ENCODE measurements around the gene CDH4.

CDH4 gene

GRCh38 chr20:61580958-61581824, 329.1 kb downstream of the CDH4 start:
- no peak for DNase-seq (ENCODE audit: low spot score)

GRCh38 chr20:61581825-61582188, 329.7 kb downstream of the CDH4 start:
- no peak for DNase-seq (ENCODE audit: low spot score)

GRCh38 chr20:61582196-61582923, 330.3 kb downstream of the CDH4 start:
- no peak for DNase-seq (ENCODE audit: low spot score)

- DNase-seq (ENCODE audit: low spot score), result no peak
Observed at GRCh38 chr20:61583356-61583755, 331.3 kb downstream of the CDH4 start.

- DNase-seq (ENCODE audit: low spot score), result no peak
Observed at GRCh38 chr20:61584851-61585250, 332.8 kb downstream of the CDH4 start.

DNA sequence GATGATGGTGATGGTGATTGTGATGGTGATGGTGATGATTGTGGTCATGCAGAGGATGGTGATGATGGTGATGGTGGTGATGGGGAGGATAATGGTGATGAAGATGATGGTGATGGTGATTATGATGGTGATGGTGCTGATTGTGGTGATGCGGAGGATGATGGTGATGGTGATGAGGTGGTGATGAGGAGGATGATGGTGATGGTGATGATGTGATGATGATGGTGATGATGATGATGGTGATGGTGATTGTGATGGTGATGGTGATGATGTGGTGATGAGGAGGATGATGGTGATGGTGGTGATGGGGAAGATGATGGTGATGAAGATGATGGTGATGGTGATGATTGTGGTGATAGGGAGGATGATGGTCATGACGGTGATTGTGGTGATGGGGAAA, 333.7 kb downstream of the CDH4 start:
- no peak for DNase-seq (ENCODE audit: low spot score)

DNA sequence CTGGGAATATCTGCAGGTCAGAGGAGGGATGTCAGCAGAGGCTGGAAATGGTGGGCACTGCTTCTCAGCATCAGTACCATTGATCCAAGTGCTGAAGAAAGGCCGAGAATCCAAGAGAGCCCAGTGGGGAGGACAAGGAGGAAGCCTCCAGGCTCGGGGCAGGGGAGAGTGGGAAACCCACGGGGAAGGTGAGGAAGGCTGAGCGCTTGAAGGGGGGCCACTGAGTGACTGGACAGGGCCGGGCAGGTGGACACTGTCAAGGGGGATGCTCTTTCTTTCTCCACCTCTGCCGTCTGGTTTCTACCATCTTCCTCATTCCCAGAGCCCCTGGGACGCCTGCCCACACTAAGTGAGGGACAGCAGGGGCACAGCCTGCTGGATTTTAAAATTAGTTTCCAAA, 335.0 kb downstream of the CDH4 start:
- DNase-seq (ENCODE audit: low spot score), result no peak

GRCh38 chr20:61587681-61588289, 335.7 kb downstream of the CDH4 start:
- no peak for DNase-seq (ENCODE audit: low spot score)

GRCh38 chr20:61588411-61589385, 336.6 kb downstream of the CDH4 start:
- no peak for DNase-seq (ENCODE audit: low spot score)

DNA sequence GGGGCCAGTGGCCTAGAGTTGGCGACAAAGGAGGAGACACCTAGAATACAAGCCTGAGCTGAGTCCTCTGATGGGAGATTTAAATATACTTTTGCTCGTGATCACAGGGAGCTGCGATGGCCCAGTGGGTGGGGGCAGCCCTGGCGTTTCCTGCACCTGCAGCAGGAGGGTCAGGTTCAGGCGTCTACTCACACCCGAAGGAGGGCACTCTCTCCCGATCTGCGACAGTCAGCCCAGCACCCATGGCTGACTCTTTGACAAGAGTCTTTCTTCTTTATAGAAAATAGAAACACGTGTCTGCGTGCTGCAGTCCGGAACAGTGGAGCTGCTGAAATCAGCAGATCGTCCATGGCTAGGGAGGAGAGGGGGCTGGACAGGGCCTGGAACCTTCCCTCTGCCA, 338.2 kb downstream of the CDH4 start:
- DNase-seq (ENCODE audit: low spot score), result no peak

DNA sequence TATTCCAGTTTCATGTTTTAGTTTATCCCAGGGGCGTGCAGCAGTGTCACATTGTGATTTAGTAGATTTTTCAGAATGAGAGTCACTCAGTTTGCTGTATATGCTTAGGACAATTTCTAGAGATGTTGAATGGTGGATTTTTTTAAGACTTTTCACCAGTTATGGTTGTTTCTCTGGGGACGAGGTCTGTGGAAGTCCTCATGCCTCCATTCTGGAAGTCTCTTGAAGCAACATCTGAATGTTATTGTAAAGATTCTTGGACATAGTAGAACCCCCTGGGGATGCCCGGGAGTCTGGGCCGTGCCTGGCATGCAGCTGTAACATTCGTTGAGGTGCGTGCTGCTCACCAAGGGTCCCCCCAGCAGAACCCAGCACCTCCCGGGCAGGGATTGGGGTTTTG, 341.5 kb downstream of the CDH4 start:
- DNase-seq (ENCODE audit: low spot score), result no peak

- no peak for DNase-seq (ENCODE audit: low spot score)
Observed at GRCh38 chr20:61594198-61594597, 342.1 kb downstream of the CDH4 start.

DNA sequence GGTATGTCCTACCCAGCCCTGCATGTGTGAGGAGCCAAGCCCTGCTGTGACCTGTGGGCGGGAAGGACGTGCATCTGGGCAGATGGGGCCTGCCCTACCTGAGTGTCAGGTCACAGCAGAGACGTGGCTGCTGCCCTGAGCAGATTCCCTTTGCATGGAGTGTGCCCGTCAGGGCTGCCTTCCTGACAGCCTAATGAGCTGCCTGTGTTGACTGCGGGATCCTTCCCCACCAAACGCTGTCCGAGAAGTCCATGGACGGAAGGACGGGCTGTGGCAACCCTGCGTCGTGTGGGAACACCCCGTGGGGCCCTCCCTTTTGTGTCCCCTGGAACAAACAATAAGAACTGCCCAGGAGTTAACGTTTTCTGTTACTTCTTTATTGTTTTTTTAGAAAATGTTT, 343.2 kb downstream of the CDH4 start:
- no peak for DNase-seq (ENCODE audit: low spot score)

GRCh38 chr20:61596687-61597330, 344.7 kb downstream of the CDH4 start:
- no peak for DNase-seq (ENCODE audit: low spot score)

GRCh38 chr20:61597996-61598395, 345.9 kb downstream of the CDH4 start:
- DNase-seq (ENCODE audit: low spot score), result no peak

GRCh38 chr20:61598586-61598985, 346.5 kb downstream of the CDH4 start:
- DNase-seq (ENCODE audit: low spot score), result no peak

DNA sequence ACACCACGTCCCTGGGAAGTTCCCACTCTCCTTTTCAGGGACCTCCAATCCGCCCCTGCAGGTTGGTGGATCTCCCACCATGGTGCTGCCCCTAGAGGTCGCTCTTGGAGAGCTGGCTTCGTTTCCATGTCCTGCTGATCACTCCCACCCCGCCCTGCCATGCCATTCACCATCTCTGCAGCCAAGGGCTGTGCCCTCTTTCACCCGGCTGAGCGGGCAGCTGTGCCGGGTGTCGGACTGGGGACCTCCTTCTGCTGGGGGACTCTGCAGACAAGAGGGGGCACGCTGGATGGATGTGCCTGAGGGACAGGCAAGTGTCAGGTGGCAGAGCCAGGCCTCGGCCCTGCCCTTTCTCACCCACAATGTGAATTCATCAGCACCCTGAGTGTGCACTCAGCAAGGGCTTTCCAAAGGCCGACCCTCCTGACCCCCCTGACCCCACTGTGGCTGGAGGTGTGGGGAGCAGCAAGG, 347.0 kb downstream of the CDH4 start:
- DNase-seq (ENCODE audit: low spot score), result no peak

DNA sequence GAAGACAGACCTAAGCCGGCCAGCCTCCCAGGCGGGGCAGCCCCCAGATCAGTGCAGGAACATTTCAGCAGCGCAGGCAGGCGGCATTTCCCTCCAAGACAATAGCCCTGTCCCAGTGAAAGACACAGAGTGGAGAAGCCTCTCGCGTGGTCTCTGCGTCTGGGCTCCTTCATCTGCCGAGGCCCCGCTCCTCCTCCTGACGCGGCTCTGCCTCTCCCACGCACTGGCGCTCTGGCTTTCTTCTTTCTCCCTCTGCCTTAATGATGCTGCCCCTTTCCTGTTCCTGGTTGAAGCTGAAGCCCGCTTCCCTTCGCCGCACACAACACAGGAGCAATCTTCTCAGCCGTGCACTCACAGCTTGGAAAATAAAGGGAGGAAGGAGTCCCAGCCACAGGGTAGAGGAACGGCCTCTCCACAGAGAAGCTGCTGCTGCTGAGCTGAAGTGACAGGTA, 347.5 kb downstream of the CDH4 start:
- DNase-seq (ENCODE audit: low spot score), result no peak

DNA sequence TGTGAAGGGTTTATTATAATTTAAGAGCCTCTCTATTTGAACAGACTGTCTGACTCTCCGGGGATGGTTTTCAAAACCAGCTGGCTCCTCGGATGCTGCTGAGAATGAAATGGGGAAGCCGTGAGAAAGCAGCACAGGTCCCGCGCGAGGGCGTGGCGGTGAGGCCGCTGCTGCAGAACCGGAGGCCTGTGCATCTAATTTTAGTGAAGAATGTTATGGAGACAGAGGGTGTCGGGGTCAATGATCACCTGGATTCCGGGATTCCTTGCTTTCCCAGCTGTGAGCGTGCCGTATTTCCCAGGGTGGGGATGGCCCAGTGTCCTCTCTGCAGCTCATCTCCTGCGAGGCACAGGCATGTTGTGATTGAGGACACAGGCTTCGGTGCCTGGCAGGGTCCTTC, 348.0 kb downstream of the CDH4 start:
- DNase-seq (ENCODE audit: low spot score), result no peak

GRCh38 chr20:61601361-61601760, 349.3 kb downstream of the CDH4 start:
- DNase-seq (ENCODE audit: low spot score), result no peak

- no peak for DNase-seq (ENCODE audit: low spot score)
Observed at GRCh38 chr20:61601853-61602252, 349.8 kb downstream of the CDH4 start.
